ENCODE measurements around the gene MOCOS.
"Not testable (repeated sequence)": the region's sequence is repeated elsewhere in the genome, so short reads cannot be mapped to it uniquely, and the experiment has no call there.

Gene MOCOS

GRCh38 chr18:36187193-36187825 lies at the start of gene MOCOS:
Gene MOCOS, plus strand, starts transcription at chr18:36187497. Its CDS starts 43 bp downstream, at chr18:36187540.
- no peak for DNase-seq

- no peak for DNase-seq
These were observed 48.1 kb upstream of the MOCOS start for GRCh38 chr18:36139245-36139644.

GRCh38 chr18:36141576-36141975 lies 45.7 kb upstream of the MOCOS start:
- DNase-seq, result no peak

GRCh38 chr18:36142751-36143150 lies 44.5 kb upstream of the MOCOS start:
- DNase-seq, result no peak

- DNase-seq, result no peak
These were observed 43.9 kb upstream of the MOCOS start for GRCh38 chr18:36143391-36143790.

- DNase-seq, result no peak
These were observed 37.6 kb upstream of the MOCOS start for GRCh38 chr18:36149514-36150289.

GRCh38 chr18:36152781-36153180 lies 34.5 kb upstream of the MOCOS start:
- DNase-seq, result no peak

- no peak for DNase-seq
These were observed 34.1 kb upstream of the MOCOS start for GRCh38 chr18:36153203-36153602.

- no peak for DNase-seq
These were observed 33.5 kb upstream of the MOCOS start for GRCh38 chr18:36153771-36154170.

- DNase-seq, result no peak
These were observed 31.2 kb upstream of the MOCOS start for GRCh38 chr18:36155851-36156757.

- no peak for DNase-seq
These were observed 29.9 kb upstream of the MOCOS start for GRCh38 chr18:36157441-36157840.

- no peak for DNase-seq
These were observed 28.9 kb upstream of the MOCOS start for GRCh38 chr18:36158266-36158867.

- no peak for DNase-seq
These were observed 26.3 kb upstream of the MOCOS start for GRCh38 chr18:36160959-36161371.

GRCh38 chr18:36162981-36163380 lies 24.3 kb upstream of the MOCOS start:
- no peak for DNase-seq

- no peak for DNase-seq
These were observed 19.5 kb upstream of the MOCOS start for GRCh38 chr18:36167692-36168218.

GRCh38 chr18:36168296-36168695 lies 19.0 kb upstream of the MOCOS start:
- not testable (repeated sequence) for DNase-seq

- no peak for DNase-seq
These were observed 17.4 kb upstream of the MOCOS start for GRCh38 chr18:36169938-36170337.

GRCh38 chr18:36175481-36175880 lies 11.8 kb upstream of the MOCOS start:
- DNase-seq, result no peak

- no peak for DNase-seq
These were observed 11.1 kb upstream of the MOCOS start for GRCh38 chr18:36176177-36176584.

GRCh38 chr18:36176711-36177110 lies 10.6 kb upstream of the MOCOS start:
- no peak for DNase-seq

GRCh38 chr18:36177913-36178312 lies 9.4 kb upstream of the MOCOS start:
- DNase-seq, result no peak

GRCh38 chr18:36179562-36180355 lies 7.5 kb upstream of the MOCOS start:
- peak; percentile 47 for DNase-seq

Measured in KG1 (cell line).